Liver (tissue), 9 donors: ENCODE measurements around the gene NXN. TPM values are rescaled to one million over a fixed set of nuclear protein-coding genes. Genes with fewer than 3 reads are reported as not detected.

ENCODE experiments used
- DNase-seq: peaks from one replicate; pipeline ENCODE4 v3.0.0-alpha.2; 2017; ENCODE audit warnings: low spot score
- H3K27ac ChIP-seq, 2 donors: one replicate each; pipeline ENCODE4 v1.7.0; 2013; ENCODE audit warnings: inconsistent platforms in 2 of 2, low read length in 2 of 2, control low read depth in 1 of 2, low read depth in 1 of 2, mild to moderate bottlenecking in 1 of 2
- H3K27me3 ChIP-seq, 4 donors: one replicate each; pipeline versions ENCODE4 v1.6.1 to v1.7.0; 2013; ENCODE audit warnings: low read length in 3 of 4, inconsistent platforms in 1 of 4, mild to moderate bottlenecking in 1 of 4, moderate library complexity in 1 of 4; ENCODE audit not compliant: control insufficient read depth in 4 of 4, insufficient read depth in 4 of 4
- H3K36me3 ChIP-seq, 4 donors: one replicate each; pipeline versions ENCODE4 v1.6.1 to v1.7.0; 2013; ENCODE audit warnings: low read length in 3 of 4, mild to moderate bottlenecking in 3 of 4, low read depth in 1 of 4, moderate library complexity in 1 of 4; ENCODE audit not compliant: control insufficient read depth in 4 of 4, insufficient read depth in 3 of 4
- H3K4me1 ChIP-seq, 4 donors: one replicate each; pipeline versions ENCODE4 v1.6.1 to v1.7.0; 2013; ENCODE audit warnings: low read length in 3 of 4, mild to moderate bottlenecking in 3 of 4, moderate library complexity in 1 of 4; ENCODE audit not compliant: control insufficient read depth in 4 of 4, insufficient read depth in 4 of 4
- H3K4me3 ChIP-seq, 3 donors: one replicate each; pipeline versions ENCODE4 v1.6.1 to v1.7.0; 2013; ENCODE audit warnings: low read length in 3 of 3, control low read depth in 1 of 3, low read depth in 1 of 3, mild to moderate bottlenecking in 1 of 3
- H3K9ac ChIP-seq, 2 donors: one replicate each; pipeline ENCODE4 v1.7.0; 2013; ENCODE audit warnings: low read length in 2 of 2, mild to moderate bottlenecking in 2 of 2, moderate library complexity in 2 of 2, control low read depth in 1 of 2, low read depth in 1 of 2
- H3K9me3 ChIP-seq, 4 donors: one replicate each; pipeline versions ENCODE4 v1.6.1 to v1.7.0; 2013; ENCODE audit warnings: low read length in 3 of 4; ENCODE audit not compliant: control insufficient read depth in 4 of 4
- EGR1 ChIP-seq, 2 donors: IDR thresholded peaks; 2 replicates each; pipeline ENCODE4 v1.6.1; 2016 to 2018; ENCODE audit warnings: antibody characterized with exemption in 2 of 2, low read depth in 2 of 2
- FOXA1 ChIP-seq: IDR thresholded peaks from 2 replicates; pipeline ENCODE4 v1.6.1; 2016; ENCODE audit warnings: antibody characterized with exemption
- FOXA2 ChIP-seq: IDR thresholded peaks from 2 replicates; pipeline ENCODE4 v1.6.1; 2016; ENCODE audit warnings: antibody characterized with exemption
- GABPA ChIP-seq, 2 donors: IDR thresholded peaks in 1 of 2; conservative IDR thresholded peaks in 1 of 2; 2 replicates each; pipeline ENCODE4 v1.6.1; 2016; ENCODE audit warnings: antibody characterized with exemption in 2 of 2, mild to moderate bottlenecking in 1 of 2, moderate library complexity in 1 of 2
- HNF4A ChIP-seq, 2 donors: conservative IDR thresholded peaks; 2 replicates each; pipeline ENCODE4 v1.6.1; 2016; ENCODE audit warnings: antibody characterized with exemption in 2 of 2, mild to moderate bottlenecking in 2 of 2
- HNF4G ChIP-seq: IDR thresholded peaks from 2 replicates; pipeline ENCODE4 v1.6.1; 2016; ENCODE audit warnings: antibody characterized with exemption
- NR2F2 ChIP-seq: IDR thresholded peaks from 2 replicates; pipeline ENCODE4 v1.6.1; 2016; ENCODE audit warnings: antibody characterized with exemption
- RAD21 ChIP-seq, 2 donors: IDR thresholded peaks; 2 replicates each; pipeline ENCODE4 v1.6.1; 2016; ENCODE audit warnings: antibody characterized with exemption in 2 of 2, mild to moderate bottlenecking in 2 of 2
- REST ChIP-seq: IDR thresholded peaks from 2 replicates; pipeline ENCODE4 v1.6.1; 2016; ENCODE audit warnings: antibody characterized with exemption, mild to moderate bottlenecking
- RXRA ChIP-seq, 2 donors: IDR thresholded peaks; 2 replicates each; pipeline ENCODE4 v1.6.1; 2017 to 2018; ENCODE audit warnings: antibody characterized with exemption in 2 of 2, mild to moderate bottlenecking in 1 of 2
- TAF1 ChIP-seq: conservative IDR thresholded peaks from 2 replicates; pipeline ENCODE4 v1.6.1; 2016; ENCODE audit warnings: antibody characterized with exemption, mild to moderate bottlenecking
- YY1 ChIP-seq: IDR thresholded peaks from 2 replicates; pipeline ENCODE4 v1.6.1; 2016; ENCODE audit warnings: antibody characterized with exemption, mild to moderate bottlenecking
- ZBTB33 ChIP-seq: IDR thresholded peaks from 2 replicates; pipeline ENCODE4 v1.6.1; 2016; ENCODE audit warnings: antibody characterized with exemption
- WGBS: extraction: QIAGEN DNeasy Blood & Tissue Kit; methylation state at CpG from one replicate; pipeline ENCODE4 v1.1.7; 2013; 5-methylcytosine and 5-hydroxymethylcytosine counted together
- polyA plus RNA-seq, 2 donors: library from polyadenylated mRNA; stranded (reverse) in 1 of 2; unstranded in 1 of 2; fragments of 200-250 nt in 1 of 2; fragments of >200 nt in 1 of 2; fragmentation: Nextera tagmentation in 1 of 2; extraction: Ambion mirVana in 1 of 2; gene quantifications; one replicate each; pipeline versions ENCODE4 v1.2.1 to v1.2.3, GENCODE V29; 2013 to 2015
- total RNA-seq, 2 donors: library from RNA; depleted of rRNA; stranded (reverse); fragments of >200 nt; gene quantifications; one replicate each; pipeline ENCODE4 v1.2.3, GENCODE V29; 2014
- TF ChIP-seq, protein P1 (sequence below): IDR thresholded peaks from 2 replicates; pipeline ENCODE4 v1.6.1; 2016; ENCODE audit warnings: antibody characterized with exemption
- TF ChIP-seq, protein P2 (sequence below): fragments of 150-350 bp; IDR thresholded peaks from 2 replicates; pipeline ENCODE4 v1.5.1; 2017; ENCODE audit warnings: improper control_type of control experiment, low read depth, low read length; ENCODE audit not compliant: missing input control
- donor health status: healthy.
- donor health status: healthy.
- donor health status: healthy.
- donor health status: healthy.
- donor health status: healthy.

The NXN gene
- total and polyA plus RNA-seq, 4 donors, result 2.3 to 4.5 (median 3.3) TPM

DNA sequence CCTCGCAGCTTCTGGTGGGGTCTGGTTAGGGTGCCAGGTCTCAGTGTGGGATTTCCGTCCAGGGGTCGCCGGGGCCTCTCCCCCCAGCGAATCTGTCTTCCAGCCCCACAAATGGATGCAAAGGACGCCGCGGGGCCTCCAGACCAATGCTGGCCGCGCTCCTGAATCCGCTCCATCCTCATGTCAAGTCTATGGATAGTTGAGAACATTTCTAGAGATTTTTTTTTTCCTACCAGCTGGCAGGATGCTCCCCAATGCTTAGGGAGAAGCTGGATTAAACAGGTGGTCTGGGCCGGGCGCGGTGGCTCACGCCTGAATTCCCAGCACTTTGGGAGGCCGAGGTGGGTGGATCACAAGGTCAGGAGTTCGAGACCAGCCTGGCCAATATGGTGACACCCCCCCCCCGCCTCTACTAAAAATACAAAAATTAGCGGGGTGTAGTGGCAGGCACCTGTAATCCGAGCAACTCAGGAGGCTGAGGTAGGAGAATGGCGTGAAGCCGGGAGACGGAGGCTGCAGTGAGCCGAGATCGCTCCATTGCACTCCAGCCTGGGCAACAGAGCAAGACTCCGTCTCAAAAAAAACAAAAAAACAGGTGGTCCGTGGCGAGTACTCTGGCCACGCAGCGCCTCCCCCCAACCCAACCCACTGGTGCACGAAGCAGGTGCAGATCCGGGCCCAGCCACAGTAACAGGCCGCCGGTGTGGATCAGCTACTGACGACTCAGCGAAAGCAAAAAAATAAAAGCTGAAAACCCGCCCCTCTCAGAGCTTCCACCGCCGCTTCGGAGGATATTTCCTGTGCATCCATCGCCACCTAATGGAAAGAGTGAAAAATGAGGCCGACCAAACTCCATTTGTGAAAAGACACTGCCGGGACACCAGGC, 1.1 kb upstream of the NXN start:
- 33% methylated on average over 43 of the region's 43 CpGs for WGBS
- peak in 1 of 2 donors; percentile 12 for TF ChIP-seq RXRA (IDR thresholded peaks at IDR 0.05)
- TF ChIP-seq YY1, result no peak
- TF ChIP-seq GABPA (IDR thresholded peaks at IDR 0.05 in 1 of 2, conservative IDR thresholded peaks at IDR 0.05 in 1 of 2), result no peak
- peak; percentile 95 to 96 for TF ChIP-seq RAD21 (IDR thresholded peaks at IDR 0.05)
- TF ChIP-seq FOXA1, result no peak
- no peak for TF ChIP-seq ZBTB33
- TF ChIP-seq, protein P1, sequence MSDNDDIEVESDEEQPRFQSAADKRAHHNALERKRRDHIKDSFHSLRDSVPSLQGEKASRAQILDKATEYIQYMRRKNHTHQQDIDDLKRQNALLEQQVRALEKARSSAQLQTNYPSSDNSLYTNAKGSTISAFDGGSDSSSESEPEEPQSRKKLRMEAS, result no peak
- TF ChIP-seq HNF4A (conservative IDR thresholded peaks at IDR 0.05), result no peak
- TF ChIP-seq REST, result no peak
- TF ChIP-seq FOXA2, result no peak
- no peak for TF ChIP-seq NR2F2
- TF ChIP-seq, protein P2, sequence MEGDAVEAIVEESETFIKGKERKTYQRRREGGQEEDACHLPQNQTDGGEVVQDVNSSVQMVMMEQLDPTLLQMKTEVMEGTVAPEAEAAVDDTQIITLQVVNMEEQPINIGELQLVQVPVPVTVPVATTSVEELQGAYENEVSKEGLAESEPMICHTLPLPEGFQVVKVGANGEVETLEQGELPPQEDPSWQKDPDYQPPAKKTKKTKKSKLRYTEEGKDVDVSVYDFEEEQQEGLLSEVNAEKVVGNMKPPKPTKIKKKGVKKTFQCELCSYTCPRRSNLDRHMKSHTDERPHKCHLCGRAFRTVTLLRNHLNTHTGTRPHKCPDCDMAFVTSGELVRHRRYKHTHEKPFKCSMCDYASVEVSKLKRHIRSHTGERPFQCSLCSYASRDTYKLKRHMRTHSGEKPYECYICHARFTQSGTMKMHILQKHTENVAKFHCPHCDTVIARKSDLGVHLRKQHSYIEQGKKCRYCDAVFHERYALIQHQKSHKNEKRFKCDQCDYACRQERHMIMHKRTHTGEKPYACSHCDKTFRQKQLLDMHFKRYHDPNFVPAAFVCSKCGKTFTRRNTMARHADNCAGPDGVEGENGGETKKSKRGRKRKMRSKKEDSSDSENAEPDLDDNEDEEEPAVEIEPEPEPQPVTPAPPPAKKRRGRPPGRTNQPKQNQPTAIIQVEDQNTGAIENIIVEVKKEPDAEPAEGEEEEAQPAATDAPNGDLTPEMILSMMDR, result peak; percentile 87
- no peak for TF ChIP-seq EGR1 (IDR thresholded peaks at IDR 0.05; ENCODE audit: low read depth in 2 of 2)
- no peaks in the 10 kb centered on the region for H3K9me3 ChIP-seq
- peak overlapping the region; percentile 62 to 66 for H3K27ac ChIP-seq
- DNase-seq, result peak; percentile 56
- H3K9ac ChIP-seq, result peak overlapping the region in 1 of 2 donors; percentile 36
- no peaks in the 10 kb centered on the region for H3K36me3 ChIP-seq
- H3K4me3 ChIP-seq, result peak overlapping the region; percentile 20 to 79 (median 29)
- H3K4me1 ChIP-seq, result peaks cover 0 to 23% (median 15%) of the 10 kb centered on the region in 4 donors
- no peaks in the 10 kb centered on the region for H3K27me3 ChIP-seq

DNA sequence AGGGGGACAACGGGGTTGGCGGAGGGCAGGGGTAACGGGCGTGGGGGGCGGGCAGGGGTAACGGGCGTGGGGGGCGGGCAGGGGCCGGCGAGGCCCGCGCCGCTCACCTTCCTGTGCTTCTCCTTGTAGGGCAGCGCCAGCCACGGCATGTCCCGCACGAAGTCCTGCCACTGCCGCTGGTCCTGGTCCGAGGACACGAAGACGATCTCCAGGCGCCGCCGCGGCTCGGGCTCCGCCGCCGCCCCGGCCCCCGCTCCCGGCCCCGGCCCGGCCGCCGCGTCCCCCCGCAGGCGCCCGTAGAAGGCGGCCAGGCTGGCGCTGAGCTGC, 401 bp downstream of the NXN start:
- peaks cover 0 to 23% (median 15%) of the 10 kb centered on the region in 4 donors for H3K4me1 ChIP-seq
- H3K4me3 ChIP-seq, result peak overlapping the region; percentile 26 to 79 (median 37)
- DNase-seq, result no peak
- no peaks in the 10 kb centered on the region for H3K9me3 ChIP-seq
- H3K27me3 ChIP-seq, result no peaks in the 10 kb centered on the region
- 1% methylated on average over 42 of the region's 42 CpGs for WGBS
- no peak overlapping the region for H3K9ac ChIP-seq
- no peak overlapping the region for H3K27ac ChIP-seq
- H3K36me3 ChIP-seq, result peaks cover 0 to 2% (median 0%) of the 10 kb centered on the region in 4 donors
- TF ChIP-seq HNF4G (no peak), TAF1 (no peak), EGR1 (IDR thresholded peaks at IDR 0.05; ENCODE audit: low read depth in 2 of 2) (no peak), ZBTB33 (no peak), GABPA (IDR thresholded peaks at IDR 0.05 in 1 of 2, conservative IDR thresholded peaks at IDR 0.05 in 1 of 2) (no peak), REST (no peak), NR2F2 (no peak)
- TF ChIP-seq, protein P1, result no peak
